GM19467 (cell line): ENCODE results near the gene PAPPA.

ENCODE experiments used
- ATAC-seq: cut with Tn5 transposase; IDR thresholded peaks from one replicate; pipeline ENCODE4 v1.9.1; 2021; ENCODE audit warnings: mild to moderate bottlenecking, moderate library complexity; ENCODE audit not compliant: unreplicated experiment

Gene PAPPA

DNA sequence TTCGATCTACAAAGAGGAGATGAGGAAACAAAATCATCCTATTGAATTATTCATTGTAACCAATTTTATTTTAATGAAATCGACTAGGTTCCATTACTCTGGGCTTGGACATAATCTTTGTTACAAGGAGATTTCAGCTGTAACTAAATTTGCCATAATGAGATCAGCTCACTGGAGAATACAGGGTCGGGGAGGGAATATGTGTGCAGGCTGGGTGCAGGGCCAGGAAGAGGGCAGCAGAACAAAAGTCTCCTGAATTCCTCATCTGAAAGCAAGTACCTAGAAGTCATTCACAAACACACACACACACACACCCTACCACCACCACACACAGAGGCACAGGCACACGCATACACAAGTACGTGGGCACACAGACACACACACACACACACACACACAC, 151.2 kb downstream of the PAPPA start:
- ATAC-seq = no peak

DNA sequence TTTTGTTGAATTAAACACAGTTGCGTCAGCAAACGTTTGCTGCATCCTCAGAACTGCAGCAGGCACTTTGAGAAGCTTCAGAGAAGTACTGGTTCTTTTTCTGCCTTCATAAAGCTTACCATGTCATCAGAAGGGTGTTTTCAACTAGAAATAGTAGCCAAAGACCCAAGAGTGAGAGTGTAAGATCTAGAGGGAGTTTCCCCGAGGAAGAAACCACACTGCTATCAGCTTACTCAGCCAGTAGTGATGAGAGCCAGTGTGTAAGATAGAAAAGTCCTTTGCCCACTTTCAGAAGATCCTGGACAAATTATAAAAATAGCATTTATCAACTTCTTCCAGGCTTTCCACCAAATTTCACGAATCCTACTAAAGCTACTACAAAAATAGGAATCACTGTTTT, 154.5 kb downstream of the PAPPA start:
- no peak for ATAC-seq

DNA sequence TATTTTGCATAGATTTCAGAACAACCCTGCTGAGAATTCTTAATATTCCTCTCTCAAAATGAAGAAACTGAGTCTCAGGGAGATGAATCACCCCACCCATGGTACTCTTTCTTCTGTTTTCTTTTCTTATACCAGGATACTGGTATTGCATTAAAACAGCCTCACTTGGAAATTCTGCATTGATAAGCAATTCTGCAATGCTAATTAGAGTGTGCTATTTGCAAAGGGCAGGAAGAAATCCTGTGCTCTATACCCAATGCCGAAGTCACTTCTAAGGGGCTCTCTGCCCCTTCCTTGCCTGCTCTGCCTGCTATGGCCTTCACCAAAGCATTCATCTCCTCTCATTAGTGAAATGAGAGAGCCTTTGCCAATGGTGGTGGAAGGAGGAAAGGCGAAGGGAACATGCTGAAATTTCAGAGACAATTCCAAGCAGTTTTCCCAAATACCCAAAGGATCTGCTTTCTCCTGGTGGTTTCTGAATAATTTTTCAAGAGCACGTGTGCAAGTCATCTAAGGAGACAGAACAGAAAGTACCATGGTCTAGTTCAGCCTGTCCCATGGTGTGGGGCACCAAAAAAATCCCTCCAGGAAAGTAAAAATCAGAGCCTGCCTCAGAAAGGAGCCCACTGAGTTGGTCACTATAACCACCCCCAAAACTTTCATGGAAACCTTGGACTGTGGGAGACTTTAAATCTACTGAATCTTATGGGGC, 156.5 kb downstream of the PAPPA start:
- no peak for ATAC-seq

DNA sequence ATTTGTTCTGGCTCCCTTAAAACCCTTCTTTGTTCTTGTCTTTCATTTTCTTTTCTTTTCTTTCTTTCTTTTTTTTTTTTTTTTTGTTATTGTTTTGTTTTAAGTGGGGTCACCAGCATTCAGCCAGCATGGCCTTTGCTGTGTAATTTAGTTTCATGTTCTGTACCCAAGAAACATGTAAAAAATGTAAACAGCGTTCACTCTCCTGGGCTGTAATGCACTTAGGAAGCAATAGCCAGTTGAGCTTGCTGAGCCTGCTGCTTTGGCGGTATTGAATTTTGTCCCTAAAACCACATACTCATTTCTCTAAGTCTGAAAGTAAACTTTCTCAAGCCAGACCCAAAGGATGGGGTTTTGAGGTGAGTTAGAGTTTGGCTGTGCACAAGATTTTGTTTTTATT, 158.6 kb downstream of the PAPPA start:
- ATAC-seq = no peak

DNA sequence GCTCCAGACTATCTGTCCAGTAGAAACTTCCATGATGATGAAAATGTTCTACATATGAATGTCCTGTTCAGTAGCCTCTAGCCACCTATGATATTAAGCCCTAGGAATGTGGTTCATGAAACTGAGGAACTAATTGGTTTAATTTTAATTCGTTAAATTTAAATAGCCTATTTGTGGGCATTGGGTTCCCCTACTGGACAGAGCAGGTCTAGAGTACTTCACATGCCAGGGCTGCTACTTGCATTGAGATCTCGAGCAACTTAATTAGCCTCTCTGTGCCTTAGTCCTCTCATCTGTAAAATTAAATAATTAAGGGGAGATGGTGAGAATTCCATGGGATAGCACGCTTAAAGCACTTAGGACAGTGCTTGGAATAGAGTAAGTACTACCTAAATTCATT, 160.0 kb downstream of the PAPPA start:
- ATAC-seq = no peak

DNA sequence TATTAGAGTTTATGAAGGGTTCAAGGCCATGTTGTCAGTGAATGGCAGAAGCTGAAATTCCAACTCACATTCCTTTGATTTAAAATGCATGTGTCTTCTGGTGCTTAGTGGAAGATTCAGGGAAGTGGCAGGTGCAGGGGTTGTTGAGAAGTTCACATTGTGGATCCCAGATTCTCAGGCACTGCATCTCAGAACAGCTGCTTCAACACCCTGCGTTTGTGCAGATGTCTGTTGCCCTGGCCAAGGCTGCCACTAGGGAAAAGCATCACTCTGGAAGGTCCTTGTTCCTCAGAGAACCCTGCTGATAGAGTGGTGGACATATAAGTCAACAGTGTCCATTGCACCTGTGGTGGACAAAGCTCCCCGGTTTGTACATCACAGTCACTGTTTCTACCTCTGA, 162.7 kb downstream of the PAPPA start:
- ATAC-seq = no peak

DNA sequence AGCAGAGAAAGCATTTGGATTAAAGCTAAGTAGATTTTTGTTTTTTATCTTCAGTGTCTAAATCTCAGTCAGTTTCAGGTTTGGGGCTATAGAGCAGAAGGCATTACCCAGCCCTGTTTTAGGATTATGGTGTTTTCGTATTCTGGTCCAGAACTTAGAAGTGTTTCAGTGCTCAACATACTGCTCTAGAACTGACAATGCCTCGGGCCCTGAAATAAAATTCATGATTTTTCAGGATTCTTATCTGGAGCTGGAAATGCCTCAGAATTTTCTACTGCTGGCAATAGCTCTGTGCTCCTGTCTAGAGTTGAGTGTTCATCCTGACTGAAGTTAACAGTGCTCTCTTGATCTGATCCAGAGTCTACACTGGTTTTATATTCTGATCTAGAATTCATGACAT, 163.9 kb downstream of the PAPPA start:
- no peak for ATAC-seq

DNA sequence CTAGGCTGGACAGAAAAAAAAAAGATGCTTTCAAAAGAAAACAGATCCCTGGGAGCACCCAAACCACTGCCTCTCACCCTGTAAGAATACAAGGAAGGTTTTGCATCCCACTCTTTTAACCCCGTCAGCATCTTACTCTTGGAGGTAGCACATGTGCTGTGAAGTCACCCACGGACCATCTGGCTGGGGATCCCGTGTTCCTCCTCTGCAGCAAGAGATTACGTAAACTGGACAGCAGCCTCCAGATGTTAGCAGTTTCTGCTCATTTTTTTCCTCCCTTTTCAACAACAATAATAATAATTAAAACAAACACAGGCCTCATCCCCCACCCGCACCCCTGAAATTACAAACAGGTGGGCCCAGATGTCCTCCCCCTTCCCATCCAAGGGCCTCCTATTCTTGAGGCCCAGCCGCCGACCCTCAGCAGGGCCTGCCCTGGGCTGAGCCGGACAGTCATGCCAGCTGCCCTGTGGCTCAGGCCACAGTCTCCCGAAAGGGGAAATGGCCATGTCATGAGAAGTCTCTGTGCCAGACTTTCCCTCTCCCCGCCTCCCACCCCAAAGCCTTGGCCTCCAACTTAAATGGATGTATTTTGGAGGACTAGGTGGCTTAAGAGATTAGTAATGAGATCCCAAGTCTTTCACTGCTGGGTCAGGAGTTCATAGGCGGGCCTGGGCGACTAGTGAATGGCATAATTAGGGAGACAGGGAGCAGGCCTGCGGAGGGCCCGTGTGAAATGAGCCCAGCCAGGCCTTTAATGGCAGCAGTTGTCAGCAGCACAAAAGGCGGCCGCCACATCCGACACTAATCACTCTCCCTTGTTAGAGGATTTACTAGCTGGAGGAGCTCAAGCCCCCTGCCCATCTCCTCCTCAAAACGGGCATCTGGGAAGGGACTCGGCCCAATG, 165.1 kb downstream of the PAPPA start:
- ATAC-seq = no peak

DNA sequence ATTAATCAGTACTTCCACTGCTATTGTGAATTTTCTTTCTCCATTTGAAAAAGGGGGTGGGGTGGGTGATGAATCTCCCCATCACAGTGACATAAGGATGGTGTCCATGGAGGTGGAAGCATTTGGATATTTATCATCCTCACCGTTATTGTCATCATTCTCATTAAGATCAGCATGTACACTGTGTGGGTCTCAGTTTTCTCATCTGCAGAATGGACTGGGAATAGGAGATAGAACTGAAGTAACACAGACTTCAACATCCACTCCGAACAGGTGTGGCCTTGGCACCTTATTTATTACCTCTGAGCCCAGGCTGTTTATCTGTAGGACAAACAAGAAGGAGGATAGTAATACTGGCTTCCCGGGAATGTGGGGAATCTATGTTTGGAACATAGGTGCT, 165.9 kb downstream of the PAPPA start:
- no peak for ATAC-seq

DNA sequence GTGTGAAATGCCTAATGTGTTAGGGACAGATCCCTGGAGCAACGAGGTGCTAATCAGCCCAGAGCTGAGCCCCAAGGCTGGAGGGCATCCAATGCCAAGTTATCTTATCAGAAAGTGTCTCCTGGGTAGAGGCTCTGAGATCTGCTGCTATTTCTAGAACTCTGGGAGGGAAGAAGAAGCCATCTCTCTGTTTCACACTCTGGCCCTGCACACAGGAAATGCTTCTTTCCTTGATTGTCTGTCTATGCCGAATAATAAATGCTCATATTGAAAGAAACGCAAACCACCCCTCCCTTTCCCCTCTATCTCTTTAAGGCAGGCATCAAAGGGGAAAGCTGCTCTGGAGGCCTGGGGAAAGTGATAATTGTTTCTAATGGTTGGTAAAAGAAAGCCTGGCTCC, 166.7 kb downstream of the PAPPA start:
- no peak for ATAC-seq

DNA sequence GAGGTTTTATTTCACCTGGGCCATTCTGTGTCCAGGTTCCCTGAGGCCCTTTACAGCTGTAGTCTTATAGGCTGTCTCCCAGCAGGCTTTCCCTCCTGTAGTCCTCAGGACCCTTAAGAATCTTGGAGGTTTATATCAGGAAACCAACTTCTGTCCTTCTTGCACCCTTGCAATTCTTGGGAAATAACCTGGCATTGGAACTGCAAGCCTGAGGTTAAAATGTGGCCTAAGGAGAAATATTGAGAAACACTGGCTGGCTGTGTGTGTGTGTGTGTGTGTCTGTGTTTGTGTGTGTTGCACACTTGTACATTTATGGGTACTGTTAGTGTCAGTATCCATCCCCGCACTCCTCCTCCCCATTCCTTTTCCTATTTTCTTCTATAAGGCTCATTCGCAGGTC, 168.9 kb downstream of the PAPPA start:
- ATAC-seq = no peak

DNA sequence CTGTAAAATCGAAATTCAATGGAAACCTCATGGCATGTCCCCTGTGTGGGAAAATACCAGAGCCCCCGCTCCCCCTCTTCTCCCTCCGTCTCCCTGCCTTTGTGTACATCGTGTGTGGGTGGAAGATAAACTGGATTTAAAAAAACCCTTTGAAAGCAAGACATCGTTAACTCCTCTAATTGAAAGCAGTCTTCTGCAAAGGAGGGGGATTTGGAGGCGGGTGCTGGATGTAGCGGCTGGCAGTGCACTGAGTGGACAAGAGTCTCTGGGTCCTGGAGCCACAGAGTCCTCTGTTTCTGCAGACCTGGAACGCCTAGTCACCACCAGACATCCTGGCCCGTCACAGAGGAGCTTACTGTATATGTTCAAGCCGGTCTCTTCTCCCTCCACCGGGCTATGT, 169.4 kb downstream of the PAPPA start:
- no peak for ATAC-seq

DNA sequence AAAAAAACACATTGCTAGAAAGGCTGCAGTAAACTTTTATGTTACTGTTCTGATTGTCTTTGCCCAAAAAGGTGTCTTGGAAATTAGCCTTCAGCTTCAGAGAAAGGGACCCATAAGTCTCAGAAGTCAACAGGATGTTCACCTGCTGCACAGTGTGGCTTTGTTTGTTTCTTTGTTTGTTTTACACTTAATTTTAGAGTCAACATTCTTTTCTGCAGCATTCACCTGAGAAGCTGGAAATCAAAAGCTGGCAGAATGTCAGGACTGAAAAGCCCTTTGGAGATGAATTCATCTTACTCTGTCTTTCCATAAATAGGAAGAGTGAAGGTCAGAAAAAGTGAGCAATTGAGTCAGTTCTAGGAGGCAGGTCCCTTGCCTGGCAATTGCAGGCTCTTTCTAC, 170.0 kb downstream of the PAPPA start:
- ATAC-seq = no peak

DNA sequence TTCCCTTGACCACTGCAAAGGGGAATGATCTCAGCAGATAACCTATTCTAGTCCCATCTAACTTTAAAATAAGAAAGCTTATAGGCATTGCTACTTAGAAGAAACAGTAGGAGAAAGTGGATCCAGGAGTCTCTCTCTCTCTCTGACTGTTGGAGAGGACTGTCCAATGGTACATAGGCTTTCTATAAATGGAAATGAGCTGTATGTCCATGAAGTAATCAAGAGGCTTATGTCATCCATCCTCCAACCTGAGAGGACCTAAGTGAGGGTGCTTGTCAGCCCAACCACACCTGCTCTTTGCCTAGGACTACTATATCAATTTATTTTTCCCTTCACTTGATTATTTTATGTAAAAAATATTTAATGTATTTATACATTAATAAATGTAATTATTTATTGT, 172.3 kb downstream of the PAPPA start:
- ATAC-seq = no peak

DNA sequence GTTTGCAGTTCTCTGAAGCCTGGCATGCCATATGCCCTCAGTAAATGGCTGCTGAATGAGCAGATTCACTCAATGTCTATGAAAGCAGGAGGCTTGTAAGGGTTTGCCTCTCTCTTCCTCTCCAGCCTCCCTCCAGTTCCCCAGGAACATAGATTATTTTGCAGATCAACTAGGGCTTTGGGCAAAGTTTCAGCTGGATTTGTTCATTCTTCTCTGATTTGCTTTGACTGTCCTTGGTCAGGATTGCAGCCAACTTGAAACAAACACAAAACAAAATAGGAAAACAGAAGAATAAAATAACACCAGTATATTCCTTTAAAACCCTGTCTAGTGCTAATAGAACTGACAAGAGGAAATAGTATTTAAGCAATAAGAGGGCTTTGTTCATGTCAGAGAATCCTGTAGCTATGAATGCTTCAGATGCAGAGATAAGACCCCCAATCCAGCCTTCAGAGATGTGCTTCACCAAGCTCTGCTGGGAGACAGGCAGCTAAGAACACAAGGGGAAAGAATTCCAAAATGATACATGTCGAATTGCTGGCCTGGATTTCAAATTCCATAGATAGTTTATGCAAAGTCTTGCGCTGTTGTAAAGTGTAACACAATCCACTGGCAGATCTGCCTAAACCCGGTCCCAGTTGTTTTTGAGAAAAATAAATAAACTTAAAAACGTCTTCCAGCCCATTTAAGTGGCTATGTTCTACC, 174.3 kb downstream of the PAPPA start:
- ATAC-seq = no peak

DNA sequence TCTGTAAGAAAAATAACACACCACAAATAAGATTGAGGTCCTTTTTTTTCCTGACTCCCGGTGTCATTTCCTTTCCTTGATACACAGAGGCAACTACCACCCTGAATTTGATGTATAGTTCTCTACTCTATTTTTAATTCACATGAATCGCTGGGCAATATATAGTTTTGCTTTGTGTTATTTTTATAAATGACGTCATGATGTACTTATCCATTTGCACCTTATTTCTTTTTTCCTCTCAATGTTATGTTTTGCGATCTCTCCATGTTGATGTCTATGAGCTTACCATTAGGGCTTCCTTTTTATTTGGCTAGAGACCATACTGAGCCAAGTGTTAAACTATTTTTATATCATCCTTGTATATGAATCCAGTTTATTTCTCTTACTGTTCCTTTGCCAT, 175.9 kb downstream of the PAPPA start:
- ATAC-seq = no peak

DNA sequence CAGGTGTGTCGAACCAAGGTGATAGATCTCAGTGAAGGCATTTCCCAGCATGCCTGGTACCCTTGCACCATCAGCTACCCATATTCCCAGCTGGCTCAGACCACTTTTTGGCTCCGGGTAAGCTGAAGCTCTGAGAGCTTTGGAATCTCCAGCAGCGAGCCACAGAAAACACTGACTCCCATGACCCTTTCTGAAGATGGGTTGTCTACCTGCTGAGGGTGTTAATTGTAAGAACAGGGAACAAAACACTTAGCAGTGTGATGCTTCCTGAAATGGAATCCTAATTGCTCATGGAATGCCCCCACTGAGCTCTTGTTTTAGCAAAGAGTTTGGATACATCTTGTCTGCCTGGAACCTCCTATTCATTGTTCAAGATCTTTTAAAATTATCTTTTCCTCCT, 177.7 kb downstream of the PAPPA start:
- ATAC-seq = no peak

DNA sequence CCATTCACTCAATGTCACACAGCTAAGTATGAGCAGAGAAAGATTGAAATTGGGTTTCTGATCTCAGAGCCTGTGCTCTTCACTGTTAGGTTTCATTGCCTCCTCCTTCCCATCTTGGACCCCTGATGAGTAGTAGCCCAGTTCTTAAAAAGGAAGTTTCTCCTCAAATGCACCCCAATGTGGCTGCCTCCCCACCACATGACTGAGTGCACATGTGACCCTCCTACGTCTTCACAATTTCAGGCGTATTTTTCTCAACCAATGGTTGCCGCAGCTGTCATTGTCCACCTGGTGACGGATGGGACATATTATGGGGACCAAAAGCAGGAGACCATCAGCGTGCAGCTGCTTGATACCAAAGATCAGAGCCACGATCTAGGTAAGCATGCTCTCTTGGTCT, 178.5 kb downstream of the PAPPA start:
- ATAC-seq = no peak

DNA sequence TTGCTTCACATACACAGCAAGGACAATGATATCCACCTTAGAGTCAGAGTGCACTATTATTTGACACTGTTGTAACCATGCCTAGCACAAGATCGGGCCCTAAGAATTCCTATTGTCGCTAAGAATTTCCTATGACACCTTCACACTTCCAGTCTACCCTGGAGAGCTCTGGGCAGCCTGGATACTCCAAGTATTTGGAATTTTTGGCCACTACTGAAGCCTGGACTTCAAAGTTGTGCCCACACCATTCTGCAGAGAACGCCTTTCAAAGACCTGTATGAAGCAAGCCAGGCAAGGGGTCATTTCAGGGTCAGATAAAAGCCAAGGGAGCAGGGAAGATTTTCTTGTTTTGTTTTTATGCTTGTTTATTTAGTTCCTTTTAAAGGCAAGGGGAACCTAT, 179.7 kb downstream of the PAPPA start:
- no peak for ATAC-seq

DNA sequence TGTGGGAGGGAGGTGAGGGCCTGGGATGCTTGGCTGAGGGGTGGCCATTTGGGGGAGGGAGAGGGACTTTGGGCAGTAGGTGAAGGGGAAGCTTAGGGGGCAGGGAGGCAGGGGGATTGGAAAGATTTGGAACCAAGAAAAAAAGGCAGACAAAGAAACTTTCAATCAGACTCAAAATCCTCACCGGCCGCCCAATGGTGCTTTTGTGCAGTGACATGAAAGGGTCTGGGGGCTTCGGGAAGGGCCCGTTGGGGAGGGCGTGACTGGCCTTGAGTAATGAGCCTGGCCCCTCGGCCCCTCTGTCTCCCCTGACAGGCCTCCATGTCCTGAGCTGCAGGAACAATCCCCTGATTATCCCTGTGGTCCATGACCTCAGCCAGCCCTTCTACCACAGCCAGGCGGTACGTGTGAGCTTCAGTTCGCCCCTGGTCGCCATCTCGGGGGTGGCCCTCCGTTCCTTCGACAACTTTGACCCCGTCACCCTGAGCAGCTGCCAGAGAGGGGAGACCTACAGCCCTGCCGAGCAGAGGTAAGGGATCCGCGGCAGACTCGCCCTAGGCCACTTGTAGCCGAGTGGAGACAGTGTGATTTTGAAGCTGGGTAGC, 181.1 kb downstream of the PAPPA start:
- ATAC-seq = no peak

DNA sequence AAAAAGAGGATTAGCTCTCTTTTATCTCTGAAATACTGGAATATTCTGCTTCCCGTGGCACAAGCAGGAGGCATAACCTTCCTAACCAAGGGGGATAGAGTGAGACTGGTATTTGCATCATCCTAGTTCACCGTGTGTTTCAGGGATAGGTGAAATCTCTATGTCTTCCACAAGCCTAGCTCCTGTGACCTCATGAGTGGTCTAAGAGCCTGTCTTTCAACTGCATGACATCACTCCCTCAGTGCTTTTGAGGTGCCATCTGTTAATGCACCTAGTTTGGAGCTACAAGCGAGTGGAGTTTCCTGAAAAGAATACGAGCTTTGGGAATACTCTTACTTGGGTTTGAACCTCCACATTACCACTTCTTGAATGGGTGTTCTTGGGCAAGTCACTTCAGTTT, 181.8 kb downstream of the PAPPA start:
- ATAC-seq = no peak
